Measurements from ENCODE around the gene HOXC12. TPM values are rescaled to one million over a fixed set of nuclear protein-coding genes. Genes with fewer than 3 reads are reported as not detected.

The HOXC12 gene
- total RNA-seq, 1 donor from 2014 or later, result not detected

- H3K4me1 ChIP-seq (ENCODE audit: control insufficient read depth in 3 of 3, insufficient read depth in 3 of 3, low read length in 3 of 3), result peaks cover 7 to 24% (median 14%) of the 10 kb centered on the region in 3 donors
- peak overlapping the region; percentile 65 for H3K27ac ChIP-seq (ENCODE audit: low read depth, low read length)
- H3K9ac ChIP-seq (ENCODE audit: low read depth in 1 of 3, low read length in 3 of 3), result no peak overlapping the region
- no peaks in the 10 kb centered on the region for H3K9me3 ChIP-seq (ENCODE audit: control insufficient read depth in 3 of 3, low read length in 3 of 3)
- H3K27me3 ChIP-seq (ENCODE audit: control insufficient read depth in 3 of 3, insufficient read depth in 3 of 3, low read length in 3 of 3), result peaks cover 57 to 91% (median 69%) of the 10 kb centered on the region in 3 donors
- H3K36me3 ChIP-seq (ENCODE audit: control insufficient read depth in 3 of 3, insufficient read depth in 3 of 3, low read length in 3 of 3), result no peaks in the 10 kb centered on the region
- no peak overlapping the region for H3K4me3 ChIP-seq (ENCODE audit: low read length in 3 of 3)
Measured at GRCh38 chr12:53972152-53972702, 17.5 kb downstream of the HOXC12 start.

GRCh38 chr12:53972722-53973235, 18.1 kb downstream of the HOXC12 start, which contains the start of gene HOXC11:
Gene HOXC11 (plus strand): TSS chr12:53973126. CDS start chr12:53973242, 116 bp downstream.
- no peaks in the 10 kb centered on the region for H3K36me3 ChIP-seq (ENCODE audit: control insufficient read depth in 3 of 3, insufficient read depth in 3 of 3, low read length in 3 of 3)
- peak within 1 kb of the TSS; percentile 56 to 77 (median 65) for H3K9ac ChIP-seq (ENCODE audit: low read depth in 1 of 3, low read length in 3 of 3)
- H3K4me1 ChIP-seq (ENCODE audit: control insufficient read depth in 3 of 3, insufficient read depth in 3 of 3, low read length in 3 of 3), result peaks cover 7 to 24% (median 14%) of the 10 kb centered on the region in 3 donors
- H3K27me3 ChIP-seq (ENCODE audit: control insufficient read depth in 3 of 3, insufficient read depth in 3 of 3, low read length in 3 of 3), result peaks cover 58 to 91% (median 70%) of the 10 kb centered on the region in 3 donors
- no peaks in the 10 kb centered on the region for H3K9me3 ChIP-seq (ENCODE audit: control insufficient read depth in 3 of 3, low read length in 3 of 3)
- H3K27ac ChIP-seq (ENCODE audit: low read depth, low read length), result peak within 1 kb of the TSS; percentile 65
- H3K4me3 ChIP-seq (ENCODE audit: low read length in 3 of 3), result peak within 1 kb of the TSS; percentile 64 to 75 (median 75)

GRCh38 chr12:53973236-53974042, 18.7 kb downstream of the HOXC12 start:
- peak overlapping the region; percentile 65 for H3K27ac ChIP-seq (ENCODE audit: low read depth, low read length)
- peaks cover 63 to 90% (median 68%) of the 10 kb centered on the region in 3 donors for H3K27me3 ChIP-seq (ENCODE audit: control insufficient read depth in 3 of 3, insufficient read depth in 3 of 3, low read length in 3 of 3)
- no peaks in the 10 kb centered on the region for H3K9me3 ChIP-seq (ENCODE audit: control insufficient read depth in 3 of 3, low read length in 3 of 3)
- peaks cover 11 to 27% (median 16%) of the 10 kb centered on the region in 3 donors for H3K4me1 ChIP-seq (ENCODE audit: control insufficient read depth in 3 of 3, insufficient read depth in 3 of 3, low read length in 3 of 3)
- peak overlapping the region; percentile 43 to 72 (median 56) for H3K9ac ChIP-seq (ENCODE audit: low read depth in 1 of 3, low read length in 3 of 3)
- H3K4me3 ChIP-seq (ENCODE audit: low read length in 3 of 3), result peak overlapping the region; percentile 64 to 75 (median 75)
- H3K36me3 ChIP-seq (ENCODE audit: control insufficient read depth in 3 of 3, insufficient read depth in 3 of 3, low read length in 3 of 3), result no peaks in the 10 kb centered on the region

- Histone ChIP-seq H3K9me3 (ENCODE audit: control insufficient read depth in 3 of 3, low read length in 3 of 3) (no peaks in the 10 kb centered on the region), H3K27ac (ENCODE audit: low read depth, low read length) (peak within 1 kb of the TSS; percentile 65), H3K9ac (ENCODE audit: low read depth in 1 of 3, low read length in 3 of 3) (peak within 1 kb of the TSS; percentile 72 to 81 (median 77)), H3K27me3 (ENCODE audit: control insufficient read depth in 3 of 3, insufficient read depth in 3 of 3, low read length in 3 of 3) (peaks cover 60 to 92% (median 64%) of the 10 kb centered on the region in 3 donors), H3K36me3 (ENCODE audit: control insufficient read depth in 3 of 3, insufficient read depth in 3 of 3, low read length in 3 of 3) (no peaks in the 10 kb centered on the region), H3K4me1 (ENCODE audit: control insufficient read depth in 3 of 3, insufficient read depth in 3 of 3, low read length in 3 of 3) (peaks cover 15 to 29% (median 18%) of the 10 kb centered on the region in 3 donors), H3K4me3 (ENCODE audit: low read length in 3 of 3) (peak within 1 kb of the TSS; percentile 73 to 75 (median 75))
Measured at GRCh38 chr12:53974084-53975063, 19.7 kb downstream of the HOXC12 start, which contains the start of gene HOTAIR. Gene HOTAIR (minus strand): TSS chr12:53974954.

- no peaks in the 10 kb centered on the region for H3K36me3 ChIP-seq (ENCODE audit: control insufficient read depth in 3 of 3, insufficient read depth in 3 of 3, low read length in 3 of 3)
Measured at GRCh38 chr12:53975064-53975471, 20.4 kb downstream of the HOXC12 start.

GRCh38 chr12:53975479-53976152, 20.9 kb downstream of the HOXC12 start:
- Histone ChIP-seq H3K9me3 (ENCODE audit: control insufficient read depth in 3 of 3, low read length in 3 of 3) (no peaks in the 10 kb centered on the region), H3K27ac (ENCODE audit: low read depth, low read length) (peak overlapping the region; percentile 44), H3K4me3 (ENCODE audit: low read length in 3 of 3) (peak overlapping the region in 2 of 3 donors; percentile 73 to 75), H3K9ac (ENCODE audit: low read depth in 1 of 3, low read length in 3 of 3) (peak overlapping the region in 2 of 3 donors; percentile 50 to 59), H3K27me3 (ENCODE audit: control insufficient read depth in 3 of 3, insufficient read depth in 3 of 3, low read length in 3 of 3) (peaks cover 55 to 91% (median 59%) of the 10 kb centered on the region in 3 donors), H3K36me3 (ENCODE audit: control insufficient read depth in 3 of 3, insufficient read depth in 3 of 3, low read length in 3 of 3) (no peaks in the 10 kb centered on the region), H3K4me1 (ENCODE audit: control insufficient read depth in 3 of 3, insufficient read depth in 3 of 3, low read length in 3 of 3) (peaks cover 17 to 29% (median 22%) of the 10 kb centered on the region in 3 donors)

More at GRCh38 chr12:53975064-53975471, 20.4 kb downstream of the HOXC12 start:
- Histone ChIP-seq H3K4me1 (ENCODE audit: control insufficient read depth in 3 of 3, insufficient read depth in 3 of 3, low read length in 3 of 3) (peaks cover 16 to 29% (median 22%) of the 10 kb centered on the region in 3 donors), H3K27me3 (ENCODE audit: control insufficient read depth in 3 of 3, insufficient read depth in 3 of 3, low read length in 3 of 3) (peaks cover 58 to 90% (median 60%) of the 10 kb centered on the region in 3 donors), H3K9me3 (ENCODE audit: control insufficient read depth in 3 of 3, low read length in 3 of 3) (no peaks in the 10 kb centered on the region), H3K27ac (ENCODE audit: low read depth, low read length) (peak overlapping the region; percentile 65), H3K4me3 (ENCODE audit: low read length in 3 of 3) (peak overlapping the region; percentile 73 to 75 (median 75)), H3K9ac (ENCODE audit: low read depth in 1 of 3, low read length in 3 of 3) (peak overlapping the region in 2 of 3 donors; percentile 77 to 81)

- H3K9me3 ChIP-seq (ENCODE audit: control insufficient read depth in 3 of 3, low read length in 3 of 3), result no peaks in the 10 kb centered on the region
- no peaks in the 10 kb centered on the region for H3K36me3 ChIP-seq (ENCODE audit: control insufficient read depth in 3 of 3, insufficient read depth in 3 of 3, low read length in 3 of 3)
- no peak overlapping the region for H3K4me3 ChIP-seq (ENCODE audit: low read length in 3 of 3)
- no peak overlapping the region for H3K9ac ChIP-seq (ENCODE audit: low read depth in 1 of 3, low read length in 3 of 3)
- peak overlapping the region; percentile 44 for H3K27ac ChIP-seq (ENCODE audit: low read depth, low read length)
- peaks cover 21 to 33% (median 22%) of the 10 kb centered on the region in 3 donors for H3K4me1 ChIP-seq (ENCODE audit: control insufficient read depth in 3 of 3, insufficient read depth in 3 of 3, low read length in 3 of 3)
- peaks cover 52 to 91% (median 53%) of the 10 kb centered on the region in 3 donors for H3K27me3 ChIP-seq (ENCODE audit: control insufficient read depth in 3 of 3, insufficient read depth in 3 of 3, low read length in 3 of 3)
Measured at GRCh38 chr12:53976172-53976822, 21.6 kb downstream of the HOXC12 start.

- H3K4me3 ChIP-seq (ENCODE audit: low read length in 3 of 3), result no peak overlapping the region
- no peaks in the 10 kb centered on the region for H3K36me3 ChIP-seq (ENCODE audit: control insufficient read depth in 3 of 3, insufficient read depth in 3 of 3, low read length in 3 of 3)
- peak overlapping the region; percentile 39 for H3K27ac ChIP-seq (ENCODE audit: low read depth, low read length)
- peaks cover 23 to 39% (median 26%) of the 10 kb centered on the region in 3 donors for H3K4me1 ChIP-seq (ENCODE audit: control insufficient read depth in 3 of 3, insufficient read depth in 3 of 3, low read length in 3 of 3)
- no peak overlapping the region for H3K9ac ChIP-seq (ENCODE audit: low read depth in 1 of 3, low read length in 3 of 3)
- H3K9me3 ChIP-seq (ENCODE audit: control insufficient read depth in 3 of 3, low read length in 3 of 3), result no peaks in the 10 kb centered on the region
- H3K27me3 ChIP-seq (ENCODE audit: control insufficient read depth in 3 of 3, insufficient read depth in 3 of 3, low read length in 3 of 3), result peaks cover 45 to 90% (median 50%) of the 10 kb centered on the region in 3 donors
Measured at GRCh38 chr12:53976823-53977595, 22.3 kb downstream of the HOXC12 start.
